ENCODE measurements around the gene SAXO2. TPM values are rescaled to one million over a fixed set of nuclear protein-coding genes. Genes with fewer than 3 reads are reported as not detected.
"Not testable (repeated sequence)": the region's sequence is repeated elsewhere in the genome, so short reads cannot be mapped to it uniquely, and the experiment has no call there.

Gene SAXO2
- total RNA-seq, 1 donor from 2014 or later = 2.0 TPM

GRCh38 chr15:82327372-82327771 is 64.8 kb downstream of the SAXO2 start:
- DNase-seq (ENCODE audit: low spot score); intact Hi-C loops (cut with DNase I); ATAC-seq: not testable (repeated sequence)

GRCh38 chr15:82329039-82329438 is 66.4 kb downstream of the SAXO2 start:
- DNase-seq (ENCODE audit: low spot score); ATAC-seq; intact Hi-C loops (cut with DNase I): not testable (repeated sequence)

GRCh38 chr15:82330921-82331320 is 68.3 kb downstream of the SAXO2 start:
- ATAC-seq; intact Hi-C loops (cut with DNase I): not testable (repeated sequence)

DNA sequence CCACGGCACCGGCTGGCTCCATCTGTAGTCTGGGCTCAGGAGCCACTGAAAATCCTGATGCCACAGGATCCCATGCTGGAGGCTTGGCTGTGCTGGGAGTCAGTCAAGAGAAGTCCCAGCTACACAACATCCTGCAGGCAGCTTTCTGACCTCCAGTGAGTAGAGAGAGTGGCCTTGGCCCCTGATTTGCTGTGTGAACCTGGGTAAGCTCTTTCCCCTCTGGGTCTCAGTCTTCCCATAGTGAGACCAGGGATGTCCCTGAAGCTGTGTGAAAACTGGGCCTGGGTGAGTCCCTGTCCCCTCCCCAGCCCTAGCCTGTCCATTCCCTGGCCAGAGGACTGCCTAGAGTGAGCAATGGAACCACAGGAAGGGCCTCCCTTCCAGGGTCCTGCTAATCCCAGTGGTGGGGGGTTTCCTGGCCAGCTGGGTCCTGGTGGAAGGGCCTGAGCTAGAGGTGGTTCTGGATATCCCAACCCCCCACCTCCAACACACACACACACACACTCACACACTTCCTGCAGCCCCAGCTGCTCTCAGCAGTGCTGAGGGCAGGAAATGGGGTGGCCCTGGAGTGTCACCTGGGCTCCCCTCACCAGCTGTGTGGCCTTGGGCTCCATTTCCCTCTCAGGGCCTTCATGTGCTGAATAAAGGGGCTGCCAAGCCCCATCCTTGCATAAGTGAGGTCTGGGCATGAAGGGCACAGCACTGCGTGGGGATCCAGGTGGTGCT is 69.1 kb downstream of the SAXO2 start:
- ATAC-seq; intact Hi-C loops (cut with DNase I); DNase-seq (ENCODE audit: low spot score): not testable (repeated sequence)

More at GRCh38 chr15:82330921-82331320, 68.3 kb downstream of the SAXO2 start:
- not testable (repeated sequence) for DNase-seq (ENCODE audit: low spot score)

- intact Hi-C loops (cut with DNase I); DNase-seq (ENCODE audit: low spot score): not testable (repeated sequence)
- peak; percentile 69 for ATAC-seq
These were observed 70.3 kb downstream of the SAXO2 start for GRCh38 chr15:82332711-82333602.

- DNase-seq (ENCODE audit: low spot score); ATAC-seq; intact Hi-C loops (cut with DNase I): not testable (repeated sequence)
These were observed 71.3 kb downstream of the SAXO2 start for GRCh38 chr15:82333603-82334553.

Other genes with a start within 250 kb of the SAXO2 start
- gene MEX3B, start 216.8 kb upstream of the SAXO2 start, total RNA-seq = 3.3 TPM
- gene EFL1, start 84 bp upstream of the SAXO2 start, total RNA-seq = 16.0 TPM
- gene GOLGA6L10, start 86.7 kb downstream of the SAXO2 start, total RNA-seq = 1.9 TPM
- 3.2 TPM for gene GOLGA6L9, start 167.0 kb downstream of the SAXO2 start, total RNA-seq

All from sciatic nerve (tissue), 2 donors.